Ecto neural progenitor cell (in vitro differentiated cells): ENCODE measurements around the gene SLC41A3.
"Not testable (repeated sequence)": the region's sequence is repeated elsewhere in the genome, so short reads cannot be mapped to it uniquely, and the experiment has no call there.

Experiments used
- DNase-seq: peaks from one replicate; pipeline ENCODE4 v3.0.0-alpha.2; 2018; ENCODE audit warnings: low spot score

Gene SLC41A3

GRCh38 chr3:126106336-126107202, 22.6 kb upstream of the SLC41A3 start:
- DNase-seq: no peak

- DNase-seq: no peak
Observed at GRCh38 chr3:126105691-126106187, 21.8 kb upstream of the SLC41A3 start.

- no peak for DNase-seq
Observed at GRCh38 chr3:126104742-126105605, 21.1 kb upstream of the SLC41A3 start.

GRCh38 chr3:126104028-126104635, 20.2 kb upstream of the SLC41A3 start:
- DNase-seq: no peak

- peak; percentile 51 for DNase-seq
Observed at GRCh38 chr3:126103121-126104027, 19.4 kb upstream of the SLC41A3 start.

GRCh38 chr3:126102530-126102951, 18.6 kb upstream of the SLC41A3 start:
- DNase-seq: no peak

- DNase-seq: no peak
Observed at GRCh38 chr3:126102011-126102410, 18.1 kb upstream of the SLC41A3 start.

- DNase-seq: no peak
Observed at GRCh38 chr3:126101521-126101982, 17.6 kb upstream of the SLC41A3 start.

GRCh38 chr3:126100634-126101301, 16.8 kb upstream of the SLC41A3 start:
- no peak for DNase-seq

- DNase-seq: no peak
Observed at GRCh38 chr3:126100269-126100633, 16.3 kb upstream of the SLC41A3 start.

- no peak for DNase-seq
Observed at GRCh38 chr3:126098391-126098858, 14.5 kb upstream of the SLC41A3 start.

- DNase-seq: no peak
Observed at GRCh38 chr3:126097801-126098200, 13.9 kb upstream of the SLC41A3 start.

GRCh38 chr3:126096274-126096673, 12.3 kb upstream of the SLC41A3 start:
- not testable (repeated sequence) for DNase-seq

- DNase-seq: not testable (repeated sequence)
Observed at GRCh38 chr3:126092128-126092527, 8.2 kb upstream of the SLC41A3 start.

GRCh38 chr3:126087552-126088175, 3.7 kb upstream of the SLC41A3 start:
- DNase-seq: no peak

GRCh38 chr3:126085841-126086240, 1.9 kb upstream of the SLC41A3 start:
- DNase-seq: no peak

- DNase-seq: no peak
Observed at GRCh38 chr3:126085276-126085675, 1.4 kb upstream of the SLC41A3 start.

GRCh38 chr3:126084768-126085180, 850 bp upstream of the SLC41A3 start:
- no peak for DNase-seq

- no peak for DNase-seq
Observed at GRCh38 chr3:126083511-126083912, 412 bp downstream of the SLC41A3 start.

- DNase-seq: no peak
Observed at GRCh38 chr3:126083138-126083445, 832 bp downstream of the SLC41A3 start.
